Gastroesophageal sphincter (tissue), 4 donors: ENCODE results near the gene ST6GAL2. TPM values are rescaled to one million over a fixed set of nuclear protein-coding genes. Genes with fewer than 3 reads are reported as not detected.
A peak's percentile ranks its signal among the peaks of the same experiment; 100 is the strongest.

ENCODE experiments used
- ATAC-seq: fragments of 150-250 bp; one replicate; pipeline ENCODE4 v1.9.1; 2016; ENCODE audit warnings: mild to moderate bottlenecking, moderate library complexity
- H3K27ac ChIP-seq, 4 donors: fragments of 200-600 bp; sonication (generic) in 3 of 4; 1 replicate in 3 of 4; 2 replicates in 1 of 4; pipeline ENCODE4 v1.5.1; 2016 to 2019
- H3K27me3 ChIP-seq: fragments of 200-600 bp; sonication (generic); one replicate; pipeline ENCODE4 v1.5.1; 2019
- H3K36me3 ChIP-seq, 2 donors: fragments of 200-600 bp; sonication (generic); one replicate each; pipeline ENCODE4 v1.5.1; 2019; ENCODE audit warnings: control low read depth in 1 of 2
- H3K4me1 ChIP-seq, 3 donors: fragments of 200-600 bp; sonication (generic); 1 replicate in 2 of 3; 2 replicates in 1 of 3; pipeline ENCODE4 v1.5.1; 2016 to 2019; ENCODE audit warnings: control low read depth in 2 of 3
- H3K4me3 ChIP-seq, 2 donors: fragments of 200-600 bp; sonication (generic); one replicate each; pipeline ENCODE4 v1.5.1; 2019; ENCODE audit warnings: mild to moderate bottlenecking in 1 of 2, moderate library complexity in 1 of 2
- H3K9me3 ChIP-seq, 3 donors: fragments of 200-600 bp; sonication (generic); one replicate each; pipeline ENCODE4 v1.5.1; 2017 to 2019; ENCODE audit warnings: control low read depth in 2 of 3
- CTCF ChIP-seq, 4 experiments: fragments of 200-600 bp in 2 of 4; fragments of 450-650 bp in 2 of 4; sonication (generic) in 1 of 4; IDR thresholded peaks; one replicate each; pipeline ENCODE4 v1.5.1; 2017 to 2019; ENCODE audit warnings: antibody characterized with exemption in 4 of 4, mild to moderate bottlenecking in 2 of 4, moderate library complexity in 2 of 4
- EP300 ChIP-seq: sonication (generic); formaldehyde crosslinking; IDR thresholded peaks from one replicate; pipeline ENCODE4 v1.6.1; 2017; ENCODE audit warnings: antibody characterized with exemption, mild to moderate bottlenecking
- POLR2A ChIP-seq, 2 donors: fragments of 450-650 bp; IDR thresholded peaks; one replicate each; pipeline ENCODE4 v1.6.1; 2017; ENCODE audit warnings: antibody characterized with exemption in 2 of 2, mild to moderate bottlenecking in 2 of 2, moderate library complexity in 1 of 2
- POLR2AphosphoS5 ChIP-seq: sonication (generic); formaldehyde crosslinking; IDR thresholded peaks from one replicate; pipeline ENCODE4 v1.6.1; 2017; ENCODE audit warnings: antibody characterized with exemption
- WGBS, 2 donors: methylation state at CpG; one replicate each; pipeline ENCODE4 v1.1.5; 2018; ENCODE audit warnings: low coverage in 1 of 2; 5-methylcytosine and 5-hydroxymethylcytosine counted together
- total RNA-seq, 4 donors: library from RNA; depleted of rRNA; stranded (reverse); fragments of >200 nt; gene quantifications; one replicate each; pipeline ENCODE4 v1.1.0, GENCODE V29; 2016

Gene ST6GAL2
- total RNA-seq, 4 donors from 2014 or later: 2.4 to 29.0 (median 20.6) TPM

GRCh38 chr2:106758901-106759497, 127.0 kb downstream of the ST6GAL2 start:
- Histone ChIP-seq H3K27me3 (no peaks in the 10 kb centered on the region), H3K4me1 (peaks cover 0 to 15% (median 3%) of the 10 kb centered on the region in 3 donors), H3K4me3 (no peak overlapping the region), H3K36me3 (no peaks in the 10 kb centered on the region), H3K27ac (peak overlapping the region in 2 of 4 donors; percentile 24 to 42), H3K9me3 (no peaks in the 10 kb centered on the region)
- WGBS, 2 donors: 69 to 71% methylated on average over 1 of the region's 1 CpG
- TF ChIP-seq POLR2AphosphoS5 (no peak), EP300 (no peak), CTCF (IDR thresholded peaks at IDR 0.05) (no peak), POLR2A (IDR thresholded peaks at IDR 0.05) (no peak)
- ATAC-seq: peak; percentile 57
